ENCODE data around the gene CNOT4.
A peak's percentile ranks its signal among the peaks of the same experiment; 100 is the strongest.

The CNOT4 gene

DNA sequence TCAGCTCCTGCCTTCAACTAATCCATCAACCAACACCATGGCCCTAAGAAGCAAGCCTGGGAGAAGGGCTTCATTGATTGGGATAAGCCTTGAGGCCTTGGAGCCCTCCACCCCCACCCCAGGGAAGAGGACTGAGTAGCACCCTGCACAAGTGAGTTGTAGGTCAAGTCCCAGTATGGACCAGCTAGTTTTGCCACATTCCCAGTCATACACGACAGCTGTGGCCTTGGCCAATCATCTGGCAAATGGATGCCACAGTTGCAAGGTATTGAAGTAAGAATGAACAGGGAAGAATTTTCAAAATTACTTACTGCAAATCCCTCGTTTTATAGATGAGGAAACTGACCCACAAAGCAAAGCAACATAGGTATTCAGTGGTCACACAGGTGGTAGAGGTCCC is 166.5 kb downstream of the CNOT4 start:
- no peak overlapping the region for H3K4me3 ChIP-seq (replicated peaks; ENCODE audit: low read depth, low read length)
- no peak for DNase-seq (ENCODE audit: extremely low read depth, low read depth)
- no peak for TF ChIP-seq CTCF (IDR thresholded peaks at IDR 0.05; ENCODE audit: low read depth, low read length, missing control alignments)

- TF ChIP-seq CTCF (IDR thresholded peaks at IDR 0.05; ENCODE audit: low read depth, low read length, missing control alignments) = no peak
- no peak overlapping the region for H3K4me3 ChIP-seq (replicated peaks; ENCODE audit: low read depth, low read length)
- DNase-seq (ENCODE audit: extremely low read depth, low read depth) = no peak
Measured at GRCh38 chr7:135342887-135343286, 167.0 kb downstream of the CNOT4 start.

GRCh38 chr7:135341049-135341448 is 168.9 kb downstream of the CNOT4 start:
- no peak overlapping the region for H3K4me3 ChIP-seq (replicated peaks; ENCODE audit: low read depth, low read length)
- no peak for TF ChIP-seq CTCF (IDR thresholded peaks at IDR 0.05; ENCODE audit: low read depth, low read length, missing control alignments)
- no peak for DNase-seq (ENCODE audit: extremely low read depth, low read depth)

GRCh38 chr7:135337977-135338550 is 171.8 kb downstream of the CNOT4 start:
- no peak for TF ChIP-seq CTCF (IDR thresholded peaks at IDR 0.05; ENCODE audit: low read depth, low read length, missing control alignments)
- no peak for DNase-seq (ENCODE audit: extremely low read depth, low read depth)
- no peak overlapping the region for H3K4me3 ChIP-seq (replicated peaks; ENCODE audit: low read depth, low read length)

- no peak overlapping the region for H3K4me3 ChIP-seq (replicated peaks; ENCODE audit: low read depth, low read length)
- no peak for TF ChIP-seq CTCF (IDR thresholded peaks at IDR 0.05; ENCODE audit: low read depth, low read length, missing control alignments)
Measured at GRCh38 chr7:135337506-135337905, 172.4 kb downstream of the CNOT4 start.

GRCh38 chr7:135335628-135336139 is 174.2 kb downstream of the CNOT4 start:
- peak; percentile 14 for DNase-seq (ENCODE audit: extremely low read depth, low read depth)
- TF ChIP-seq CTCF (IDR thresholded peaks at IDR 0.05; ENCODE audit: low read depth, low read length, missing control alignments) = peak; percentile 33
- H3K4me3 ChIP-seq (replicated peaks; ENCODE audit: low read depth, low read length) = no peak overlapping the region

More at GRCh38 chr7:135337506-135337905, 172.4 kb downstream of the CNOT4 start:
- no peak for DNase-seq (ENCODE audit: extremely low read depth, low read depth)

Data from HFF-Myc (cell line).